HepG2 (cell line): ENCODE measurements around the gene TOM1L2. TPM values are rescaled to one million over a fixed set of nuclear protein-coding genes. Genes with fewer than 3 reads are reported as not detected.

Source experiments
- FOXO1 ChIP-seq: sonication (generic); formaldehyde crosslinking; IDR thresholded peaks from 2 replicates; pipeline ENCODE4 v1.4.0; 2020; ENCODE audit warnings: missing genetic modification reagents
- GATA4 ChIP-seq: sonication (generic); IDR thresholded peaks from 2 replicates; pipeline ENCODE4 v1.6.1; 2016; ENCODE audit warnings: antibody characterized with exemption, low read depth, borderline replicate concordance
- NFYB ChIP-seq: sonication (generic); formaldehyde crosslinking; IDR thresholded peaks from 2 replicates; pipeline ENCODE4 v1.4.0; 2020; ENCODE audit warnings: missing genetic modification reagents
- RBM39 ChIP-seq: fragments of 200-400 bp; formaldehyde crosslinking; IDR thresholded peaks from one replicate; pipeline ENCODE4 v1.6.1; 2018; ENCODE audit warnings: antibody characterized with exemption, mild to moderate bottlenecking, low read depth, low read length; ENCODE audit not compliant: poor library complexity, severe bottlenecking
- RORA ChIP-seq: sonication (generic); formaldehyde crosslinking; IDR thresholded peaks from 2 replicates; pipeline ENCODE4 v1.5.0; 2020; ENCODE audit warnings: mild to moderate bottlenecking, missing genetic modification reagents, moderate library complexity
- RXRB ChIP-seq: IDR thresholded peaks from 2 replicates; pipeline ENCODE4 v1.6.1; 2016; ENCODE audit warnings: borderline replicate concordance, missing genetic modification reagents, missing compliant biosample characterization
- SP5 ChIP-seq: IDR thresholded peaks from 2 replicates; pipeline ENCODE4 v1.6.1; 2016; ENCODE audit warnings: low read depth, borderline replicate concordance
- SRSF4 ChIP-seq: fragments of 200-400 bp; formaldehyde crosslinking; IDR thresholded peaks from one replicate; pipeline ENCODE4 v1.6.1; 2018; ENCODE audit warnings: mild to moderate bottlenecking, low read depth, low read length, moderate library complexity; ENCODE audit not compliant: poor library complexity, severe bottlenecking
- ZBTB7A ChIP-seq: sonication (generic); formaldehyde crosslinking; IDR thresholded peaks from 2 replicates; pipeline ENCODE4 v1.8.0; 2022; ENCODE audit warnings: mild to moderate bottlenecking, missing genetic modification reagents
- ZEB1 ChIP-seq: IDR thresholded peaks from 2 replicates; pipeline ENCODE4 v1.6.1; 2012; ENCODE audit warnings: mild to moderate bottlenecking, low read depth, inconsistent platforms; ENCODE audit not compliant: insufficient replicate concordance
- ZNF160 ChIP-seq: sonication (generic); formaldehyde crosslinking; IDR thresholded peaks from 2 replicates; pipeline ENCODE4 v1.8.0; 2022; ENCODE audit warnings: mild to moderate bottlenecking, inconsistent platforms, missing genetic modification reagents
- ZNF607 ChIP-seq: sonication (generic); formaldehyde crosslinking; IDR thresholded peaks from 2 replicates; pipeline ENCODE4 v1.5.1; 2020; ENCODE audit warnings: missing genetic modification reagents, mild to moderate bottlenecking, borderline replicate concordance
- ZNF878 ChIP-seq: sonication (generic); formaldehyde crosslinking; IDR thresholded peaks from 2 replicates; pipeline ENCODE4 v1.8.1; 2023; ENCODE audit warnings: mild to moderate bottlenecking, missing genetic modification reagents, moderate library complexity
- polyA plus RNA-seq, 8 experiments: library from polyadenylated mRNA; depleted of rRNA in 3 of 8; stranded (reverse) in 7 of 8; unstranded in 1 of 8; fragments of >200 nt; fragmentation: Illumina TruSeq in 4 of 8; extraction: Trizol in 4 of 8; gene quantifications; 2 replicates each; pipeline versions ENCODE4 v1.2.1 to v1.2.3, GENCODE V29; 2011 to 2016; ENCODE audit warnings: low read depth in 4 of 8, missing spikeins in 1 of 8, mixed read lengths in 1 of 8; ENCODE audit not compliant: insufficient read depth in 1 of 8
- total RNA-seq, 5 experiments: library from RNA; depleted of rRNA; stranded (reverse); fragments of >200 nt; fragmentation: Illumina TruSeq; extraction: Trizol; gene quantifications; 2 replicates each; pipeline ENCODE4 v1.2.3, GENCODE V29; 2016; ENCODE audit warnings: low read depth in 1 of 5
- TF ChIP-seq, protein P1 (sequence below), 2 experiments: sonication (generic) in 1 of 2; formaldehyde crosslinking in 1 of 2; IDR thresholded peaks; 2 replicates each; pipeline versions ENCODE4 v1.6.1 to v1.9.0; 2014 to 2022; ENCODE audit warnings: antibody characterized with exemption in 1 of 2, borderline replicate concordance in 1 of 2, inconsistent platforms in 1 of 2, low read depth in 1 of 2, missing genetic modification reagents in 1 of 2
- TF ChIP-seq, protein P2 (sequence below): sonication (generic); formaldehyde crosslinking; IDR thresholded peaks from 2 replicates; pipeline ENCODE4 v1.5.1; 2020; ENCODE audit warnings: mild to moderate bottlenecking, missing genetic modification reagents, borderline replicate concordance
- TF ChIP-seq, protein P3 (sequence below): sonication (generic); formaldehyde crosslinking; IDR thresholded peaks from 2 replicates; pipeline ENCODE4 v1.8.1; 2023; ENCODE audit warnings: mild to moderate bottlenecking, missing genetic modification reagents
- TF ChIP-seq, protein P4 (sequence below): IDR thresholded peaks from 2 replicates; pipeline ENCODE4 v1.6.1; 2016; ENCODE audit warnings: low read depth

The TOM1L2 gene
- total and polyA plus RNA-seq, 2 of the 13 experiments (the other 11 are each of a cell fraction or from before 2014, with no cell fraction given): 4.7 to 7.4 TPM

DNA sequence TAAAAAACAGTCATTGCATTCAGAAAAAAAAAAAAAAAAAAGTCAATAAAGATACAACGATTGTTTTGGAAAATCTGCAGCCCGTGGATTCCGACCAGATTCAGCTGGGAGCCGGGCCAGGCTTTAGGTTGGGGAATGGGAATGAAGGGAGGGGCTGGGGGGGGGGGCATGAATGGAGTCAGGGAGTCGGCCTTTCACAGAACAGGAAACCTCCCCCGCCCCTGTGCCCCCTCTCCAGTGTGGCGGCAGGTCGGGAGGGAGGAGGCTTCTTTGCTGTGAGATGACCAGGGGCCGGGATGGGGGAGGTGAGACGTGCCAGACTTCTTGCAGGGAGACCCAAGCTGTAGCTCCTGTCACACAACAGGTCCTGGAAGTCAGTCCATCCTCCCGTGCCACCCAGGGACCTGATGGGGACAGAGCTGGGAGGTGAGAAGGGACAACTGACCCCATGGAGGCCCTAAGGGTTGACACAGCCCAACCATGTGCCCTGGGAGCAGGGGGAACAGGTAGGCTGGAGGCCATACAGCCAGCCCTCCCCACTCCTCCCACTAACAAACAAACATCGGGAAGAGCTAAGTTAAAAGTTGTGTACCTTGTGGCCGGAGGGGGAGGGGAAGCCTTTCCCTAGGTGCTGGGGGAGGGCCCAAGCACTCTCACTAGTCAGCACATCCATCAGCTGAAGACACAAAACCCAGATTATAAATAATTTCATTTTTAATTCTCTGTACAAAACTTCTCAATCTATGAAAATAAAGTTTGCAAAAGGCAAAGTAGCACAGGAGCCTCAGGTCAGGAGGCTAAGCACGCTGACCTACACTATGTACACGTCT is 160.6 kb downstream of the TOM1L2 start (continued):
- TF ChIP-seq, protein P1, sequence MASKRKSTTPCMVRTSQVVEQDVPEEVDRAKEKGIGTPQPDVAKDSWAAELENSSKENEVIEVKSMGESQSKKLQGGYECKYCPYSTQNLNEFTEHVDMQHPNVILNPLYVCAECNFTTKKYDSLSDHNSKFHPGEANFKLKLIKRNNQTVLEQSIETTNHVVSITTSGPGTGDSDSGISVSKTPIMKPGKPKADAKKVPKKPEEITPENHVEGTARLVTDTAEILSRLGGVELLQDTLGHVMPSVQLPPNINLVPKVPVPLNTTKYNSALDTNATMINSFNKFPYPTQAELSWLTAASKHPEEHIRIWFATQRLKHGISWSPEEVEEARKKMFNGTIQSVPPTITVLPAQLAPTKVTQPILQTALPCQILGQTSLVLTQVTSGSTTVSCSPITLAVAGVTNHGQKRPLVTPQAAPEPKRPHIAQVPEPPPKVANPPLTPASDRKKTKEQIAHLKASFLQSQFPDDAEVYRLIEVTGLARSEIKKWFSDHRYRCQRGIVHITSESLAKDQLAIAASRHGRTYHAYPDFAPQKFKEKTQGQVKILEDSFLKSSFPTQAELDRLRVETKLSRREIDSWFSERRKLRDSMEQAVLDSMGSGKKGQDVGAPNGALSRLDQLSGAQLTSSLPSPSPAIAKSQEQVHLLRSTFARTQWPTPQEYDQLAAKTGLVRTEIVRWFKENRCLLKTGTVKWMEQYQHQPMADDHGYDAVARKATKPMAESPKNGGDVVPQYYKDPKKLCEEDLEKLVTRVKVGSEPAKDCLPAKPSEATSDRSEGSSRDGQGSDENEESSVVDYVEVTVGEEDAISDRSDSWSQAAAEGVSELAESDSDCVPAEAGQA (IDR thresholded peaks at IDR 0.05; ENCODE audit: low read depth): no peak
- TF ChIP-seq, protein P1 (CRISPR knock-in tag; IDR thresholded peaks at IDR 0.05; ENCODE audit: borderline replicate concordance): no peak
- TF ChIP-seq GATA4 (no peak), NFYB (CRISPR knock-in tag) (no peak), ZEB1 (no peak), RORA (CRISPR knock-in tag) (no peak), RBM39 (no peak), SRSF4 (no peak), SP5 (peak; percentile 88), ZNF160 (CRISPR knock-in tag) (peak; percentile 16; the same call in 1 of the 2 replicates), FOXO1 (CRISPR knock-in tag) (peak; percentile 23; the same call in 1 of the 2 replicates), RXRB (CRISPR knock-in tag) (peak; percentile 26; the same call in 1 of the 2 replicates), ZBTB7A (CRISPR knock-in tag) (no peak), ZNF878 (CRISPR knock-in tag) (0 out of 2 replicates have a peak, but pooled peaks have one; percentile 20), ZNF607 (CRISPR knock-in tag) (0 out of 2 replicates have a peak, but pooled peaks have one; percentile 47)
- TF ChIP-seq, protein P2, sequence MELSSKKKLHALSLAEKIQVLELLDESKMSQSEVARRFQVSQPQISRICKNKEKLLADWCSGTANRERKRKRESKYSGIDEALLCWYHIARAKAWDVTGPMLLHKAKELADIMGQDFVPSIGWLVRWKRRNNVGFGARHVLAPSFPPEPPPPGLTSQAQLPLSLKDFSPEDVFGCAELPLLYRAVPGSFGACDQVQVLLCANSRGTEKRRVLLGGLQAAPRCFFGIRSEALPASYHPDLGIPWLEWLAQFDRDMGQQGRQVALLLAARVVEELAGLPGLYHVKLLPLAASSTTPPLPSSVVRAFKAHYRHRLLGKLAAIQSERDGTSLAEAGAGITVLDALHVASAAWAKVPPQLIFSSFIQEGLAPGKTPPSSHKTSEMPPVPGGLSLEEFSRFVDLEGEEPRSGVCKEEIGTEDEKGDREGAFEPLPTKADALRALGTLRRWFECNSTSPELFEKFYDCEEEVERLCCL (CRISPR knock-in tag): no peak
- TF ChIP-seq, protein P3, sequence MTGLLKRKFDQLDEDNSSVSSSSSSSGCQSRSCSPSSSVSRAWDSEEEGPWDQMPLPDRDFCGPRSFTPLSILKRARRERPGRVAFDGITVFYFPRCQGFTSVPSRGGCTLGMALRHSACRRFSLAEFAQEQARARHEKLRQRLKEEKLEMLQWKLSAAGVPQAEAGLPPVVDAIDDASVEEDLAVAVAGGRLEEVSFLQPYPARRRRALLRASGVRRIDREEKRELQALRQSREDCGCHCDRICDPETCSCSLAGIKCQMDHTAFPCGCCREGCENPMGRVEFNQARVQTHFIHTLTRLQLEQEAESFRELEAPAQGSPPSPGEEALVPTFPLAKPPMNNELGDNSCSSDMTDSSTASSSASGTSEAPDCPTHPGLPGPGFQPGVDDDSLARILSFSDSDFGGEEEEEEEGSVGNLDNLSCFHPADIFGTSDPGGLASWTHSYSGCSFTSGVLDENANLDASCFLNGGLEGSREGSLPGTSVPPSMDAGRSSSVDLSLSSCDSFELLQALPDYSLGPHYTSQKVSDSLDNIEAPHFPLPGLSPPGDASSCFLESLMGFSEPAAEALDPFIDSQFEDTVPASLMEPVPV (CRISPR knock-in tag): no peak
- TF ChIP-seq, protein P4, sequence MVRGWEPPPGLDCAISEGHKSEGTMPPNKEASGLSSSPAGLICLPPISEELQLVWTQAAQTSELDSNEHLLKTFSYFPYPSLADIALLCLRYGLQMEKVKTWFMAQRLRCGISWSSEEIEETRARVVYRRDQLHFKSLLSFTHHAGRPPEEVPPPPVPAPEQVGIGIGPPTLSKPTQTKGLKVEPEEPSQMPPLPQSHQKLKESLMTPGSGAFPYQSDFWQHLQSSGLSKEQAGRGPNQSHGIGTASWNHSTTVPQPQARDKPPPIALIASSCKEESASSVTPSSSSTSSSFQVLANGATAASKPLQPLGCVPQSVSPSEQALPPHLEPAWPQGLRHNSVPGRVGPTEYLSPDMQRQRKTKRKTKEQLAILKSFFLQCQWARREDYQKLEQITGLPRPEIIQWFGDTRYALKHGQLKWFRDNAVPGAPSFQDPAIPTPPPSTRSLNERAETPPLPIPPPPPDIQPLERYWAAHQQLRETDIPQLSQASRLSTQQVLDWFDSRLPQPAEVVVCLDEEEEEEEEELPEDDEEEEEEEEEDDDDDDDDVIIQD (CRISPR knock-in tag): peak; percentile 74
